GM10266 (cell line): ENCODE measurements around the gene KHDC4.

ENCODE experiments used
- DNase-seq: peaks from one replicate; pipeline ENCODE4 v3.0.0; 2012; ENCODE audit errors: extremely low spot score
- CTCF ChIP-seq: IDR thresholded peaks from 2 replicates; pipeline ENCODE4 v1.5.1; 2012; ENCODE audit warnings: mild to moderate bottlenecking, low read depth; ENCODE audit not compliant: control insufficient read depth, insufficient read depth; ENCODE audit errors: missing control alignments

Gene KHDC4

GRCh38 chr1:155929057-155929456, 5.2 kb downstream of the KHDC4 start:
- TF ChIP-seq CTCF = no peak
- no peak for DNase-seq

GRCh38 chr1:155925506-155925905, 8.7 kb downstream of the KHDC4 start:
- TF ChIP-seq CTCF = no peak

GRCh38 chr1:155920717-155921116, 13.5 kb downstream of the KHDC4 start:
- DNase-seq = no peak
- no peak for TF ChIP-seq CTCF

More at GRCh38 chr1:155925506-155925905, 8.7 kb downstream of the KHDC4 start:
- no peak for DNase-seq

- no peak for DNase-seq
- TF ChIP-seq CTCF = no peak
These were observed 14.4 kb downstream of the KHDC4 start for GRCh38 chr1:155919801-155920200.

- DNase-seq = no peak
- TF ChIP-seq CTCF = no peak
These were observed 15.6 kb downstream of the KHDC4 start for GRCh38 chr1:155918660-155919059.

GRCh38 chr1:155913969-155914757, 20.1 kb downstream of the KHDC4 start:
- DNase-seq = no peak
- no peak for TF ChIP-seq CTCF

- DNase-seq = no peak
These were observed 22.1 kb downstream of the KHDC4 start for GRCh38 chr1:155912056-155912536.

More at GRCh38 chr1:155912056-155912536, 22.1 kb downstream of the KHDC4 start:
- TF ChIP-seq CTCF = no peak
